Esophagus squamous epithelium (tissue), 4 donors: ENCODE measurements around the gene CNTNAP2.

Experiments used
- POLR2A ChIP-seq, 4 donors: fragments of 450-650 bp; IDR thresholded peaks; one replicate each; pipeline ENCODE4 v1.6.1; 2017; ENCODE audit warnings: antibody characterized with exemption in 4 of 4, mild to moderate bottlenecking in 4 of 4, moderate library complexity in 3 of 4
- TF ChIP-seq, protein P1 (sequence below), 6 experiments: fragments of 450-650 bp in 4 of 6; fragments of 200-600 bp in 2 of 6; sonication (generic) in 2 of 6; IDR thresholded peaks; one replicate each; pipeline ENCODE4 v1.5.1; 2016 to 2019; ENCODE audit warnings: antibody characterized with exemption in 6 of 6, mild to moderate bottlenecking in 4 of 6, moderate library complexity in 4 of 6

DNA sequence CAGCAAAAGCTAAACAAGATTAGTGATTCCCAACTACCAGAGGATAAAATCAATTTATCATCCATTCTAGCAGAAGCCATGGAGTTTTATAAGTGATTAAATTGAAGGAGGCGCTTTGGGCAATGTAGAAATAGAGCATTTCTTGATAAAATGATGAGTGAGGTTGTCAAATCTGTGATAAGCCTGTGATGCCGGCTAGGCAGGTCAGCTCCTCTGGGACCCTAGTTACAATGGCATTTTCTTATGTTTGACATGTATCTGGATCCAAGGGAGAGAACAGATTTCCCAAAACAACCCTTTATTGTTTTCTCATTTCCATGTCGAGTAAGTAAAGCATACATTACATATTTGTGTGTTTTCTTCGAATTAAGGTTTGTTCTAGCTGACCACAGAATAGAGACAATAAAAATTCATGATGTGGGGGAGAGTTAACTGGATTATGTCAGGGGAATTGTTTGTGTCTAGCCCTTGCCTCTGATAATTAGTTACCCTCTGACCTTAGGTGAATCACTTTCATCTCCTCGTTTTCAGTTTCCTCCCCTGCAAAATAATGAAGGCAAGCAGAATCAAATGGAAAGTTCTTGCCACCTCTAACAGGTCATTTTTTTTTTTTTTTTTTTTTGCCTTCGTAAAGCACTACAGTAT is 378.5 kb downstream of the CNTNAP2 start:
- TF ChIP-seq, protein P1, sequence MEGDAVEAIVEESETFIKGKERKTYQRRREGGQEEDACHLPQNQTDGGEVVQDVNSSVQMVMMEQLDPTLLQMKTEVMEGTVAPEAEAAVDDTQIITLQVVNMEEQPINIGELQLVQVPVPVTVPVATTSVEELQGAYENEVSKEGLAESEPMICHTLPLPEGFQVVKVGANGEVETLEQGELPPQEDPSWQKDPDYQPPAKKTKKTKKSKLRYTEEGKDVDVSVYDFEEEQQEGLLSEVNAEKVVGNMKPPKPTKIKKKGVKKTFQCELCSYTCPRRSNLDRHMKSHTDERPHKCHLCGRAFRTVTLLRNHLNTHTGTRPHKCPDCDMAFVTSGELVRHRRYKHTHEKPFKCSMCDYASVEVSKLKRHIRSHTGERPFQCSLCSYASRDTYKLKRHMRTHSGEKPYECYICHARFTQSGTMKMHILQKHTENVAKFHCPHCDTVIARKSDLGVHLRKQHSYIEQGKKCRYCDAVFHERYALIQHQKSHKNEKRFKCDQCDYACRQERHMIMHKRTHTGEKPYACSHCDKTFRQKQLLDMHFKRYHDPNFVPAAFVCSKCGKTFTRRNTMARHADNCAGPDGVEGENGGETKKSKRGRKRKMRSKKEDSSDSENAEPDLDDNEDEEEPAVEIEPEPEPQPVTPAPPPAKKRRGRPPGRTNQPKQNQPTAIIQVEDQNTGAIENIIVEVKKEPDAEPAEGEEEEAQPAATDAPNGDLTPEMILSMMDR (IDR thresholded peaks at IDR 0.05), result no peak
- no peak for TF ChIP-seq POLR2A (IDR thresholded peaks at IDR 0.05)
